Lower lobe of right lung (tissue), 2 donors: ENCODE results near the gene CA9. TPM values are rescaled to one million over a fixed set of nuclear protein-coding genes. Genes with fewer than 3 reads are reported as not detected.
A peak's percentile ranks its signal among the peaks of the same experiment; 100 is the strongest.

Experiments
- ATAC-seq, 2 donors: fragments of 200-7000 bp; cut with Tn5 transposase; one replicate each; pipeline ENCODE4 v1.9.1; 2020 to 2022; ENCODE audit warnings: mild to moderate bottlenecking in 2 of 2, moderate library complexity in 2 of 2
- DNase-seq: peaks from one replicate; pipeline ENCODE4 v3.0.0-alpha.2; 2020
- H3K27ac ChIP-seq: fragments of 200-600 bp; one replicate; pipeline ENCODE4 v1.8.0; 2022
- H3K27me3 ChIP-seq: fragments of 200-600 bp; one replicate; pipeline ENCODE4 v1.8.0; 2022; ENCODE audit warnings: low read depth
- H3K36me3 ChIP-seq: fragments of 200-600 bp; one replicate; pipeline ENCODE4 v1.8.0; 2022; ENCODE audit warnings: mild to moderate bottlenecking
- H3K4me1 ChIP-seq: fragments of 200-600 bp; one replicate; pipeline ENCODE4 v1.8.0; 2022
- H3K4me3 ChIP-seq: fragments of 200-600 bp; one replicate; pipeline ENCODE4 v1.8.0; 2022; ENCODE audit warnings: mild to moderate bottlenecking
- H3K9me3 ChIP-seq: fragments of 200-600 bp; one replicate; pipeline ENCODE4 v1.8.0; 2022
- CTCF ChIP-seq: fragments of 200-600 bp; IDR thresholded peaks from one replicate; pipeline ENCODE4 v1.8.0; 2022; ENCODE audit warnings: antibody characterized with exemption, mild to moderate bottlenecking
- intact Hi-C: fragments of 100-400 bp; cut with DNase I; formaldehyde crosslinking; loops from one replicate; pipeline ENCODE4 v1.11.0; 2022
- total RNA-seq: library from RNA; stranded (reverse); fragmentation: NEBNext Ultra II Directional; extraction: Animal tissue kit (Norgen Biotek cat#: 25700); gene quantifications from one replicate; pipeline ENCODE4 v1.2.1, GENCODE V29; 2021
- donor health status: DM: no; HTN: yes; CAD: no; lungs with severe emphysema.

Gene CA9
- total RNA-seq, 1 donor from 2014 or later: not detected

DNA sequence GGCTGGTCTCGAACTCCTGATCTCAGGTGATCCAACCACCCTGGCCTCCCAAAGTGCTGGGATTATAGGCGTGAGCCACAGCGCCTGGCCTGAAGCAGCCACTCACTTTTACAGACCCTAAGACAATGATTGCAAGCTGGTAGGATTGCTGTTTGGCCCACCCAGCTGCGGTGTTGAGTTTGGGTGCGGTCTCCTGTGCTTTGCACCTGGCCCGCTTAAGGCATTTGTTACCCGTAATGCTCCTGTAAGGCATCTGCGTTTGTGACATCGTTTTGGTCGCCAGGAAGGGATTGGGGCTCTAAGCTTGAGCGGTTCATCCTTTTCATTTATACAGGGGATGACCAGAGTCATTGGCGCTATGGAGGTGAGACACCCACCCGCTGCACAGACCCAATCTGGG, 1.5 kb downstream of the CA9 start:
- H3K27me3 ChIP-seq: peaks cover 3% of the 10 kb centered on the region
- peak overlapping the region; percentile 61 for H3K4me3 ChIP-seq
- TF ChIP-seq CTCF: no peak
- H3K27ac ChIP-seq: no peak overlapping the region
- H3K36me3 ChIP-seq: no peaks in the 10 kb centered on the region
- ATAC-seq (peak in 1 of 2 donors; percentile 10), DNase-seq (no peak)
- H3K9me3 ChIP-seq: no peaks in the 10 kb centered on the region
- intact Hi-C loops: no loop called here
- peaks cover 10% of the 10 kb centered on the region for H3K4me1 ChIP-seq

- DNase-seq (peak; percentile 55), ATAC-seq (peak; percentile 65 to 75)
- intact Hi-C loops: no loop called here
- peak overlapping the region; percentile 61 for H3K4me3 ChIP-seq
- H3K36me3 ChIP-seq: no peaks in the 10 kb centered on the region
- peaks cover 3% of the 10 kb centered on the region for H3K27me3 ChIP-seq
- peaks cover 10% of the 10 kb centered on the region for H3K4me1 ChIP-seq
- no peak for TF ChIP-seq CTCF
- no peaks in the 10 kb centered on the region for H3K9me3 ChIP-seq
- H3K27ac ChIP-seq: peak overlapping the region; percentile 11
These were observed 2.1 kb downstream of the CA9 start for GRCh38 chr9:35675732-35676392.

- TF ChIP-seq CTCF: no peak
- DNase-seq: no peak
- H3K27ac ChIP-seq: no peak overlapping the region
- no peaks in the 10 kb centered on the region for H3K36me3 ChIP-seq
- peaks cover 21% of the 10 kb centered on the region for H3K4me1 ChIP-seq
- peaks cover 3% of the 10 kb centered on the region for H3K27me3 ChIP-seq
- ATAC-seq: no peak
- H3K4me3 ChIP-seq: no peak overlapping the region
- intact Hi-C loops: no loop called here
- H3K9me3 ChIP-seq: no peaks in the 10 kb centered on the region
These were observed 5.4 kb downstream of the CA9 start for GRCh38 chr9:35679091-35679490.

DNA sequence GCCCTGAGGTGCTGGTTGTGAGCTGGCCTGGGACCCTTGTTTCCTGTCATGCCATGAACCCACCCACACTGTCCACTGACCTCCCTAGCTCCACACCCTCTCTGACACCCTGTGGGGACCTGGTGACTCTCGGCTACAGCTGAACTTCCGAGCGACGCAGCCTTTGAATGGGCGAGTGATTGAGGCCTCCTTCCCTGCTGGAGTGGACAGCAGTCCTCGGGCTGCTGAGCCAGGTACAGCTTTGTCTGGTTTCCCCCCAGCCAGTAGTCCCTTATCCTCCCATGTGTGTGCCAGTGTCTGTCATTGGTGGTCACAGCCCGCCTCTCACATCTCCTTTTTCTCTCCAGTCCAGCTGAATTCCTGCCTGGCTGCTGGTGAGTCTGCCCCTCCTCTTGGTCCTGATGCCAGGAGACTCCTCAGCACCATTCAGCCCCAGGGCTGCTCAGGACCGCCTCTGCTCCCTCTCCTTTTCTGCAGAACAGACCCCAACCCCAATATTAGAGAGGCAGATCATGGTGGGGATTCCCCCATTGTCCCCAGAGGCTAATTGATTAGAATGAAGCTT, 6.1 kb downstream of the CA9 start:
- intact Hi-C loops: no loop called here
- no peaks in the 10 kb centered on the region for H3K9me3 ChIP-seq
- H3K36me3 ChIP-seq: peaks cover 2% of the 10 kb centered on the region
- H3K4me3 ChIP-seq: no peak overlapping the region
- DNase-seq: no peak
- no peak overlapping the region for H3K27ac ChIP-seq
- no peak for ATAC-seq
- TF ChIP-seq CTCF: no peak
- H3K27me3 ChIP-seq: peaks cover 3% of the 10 kb centered on the region
- H3K4me1 ChIP-seq: peaks cover 21% of the 10 kb centered on the region

DNA sequence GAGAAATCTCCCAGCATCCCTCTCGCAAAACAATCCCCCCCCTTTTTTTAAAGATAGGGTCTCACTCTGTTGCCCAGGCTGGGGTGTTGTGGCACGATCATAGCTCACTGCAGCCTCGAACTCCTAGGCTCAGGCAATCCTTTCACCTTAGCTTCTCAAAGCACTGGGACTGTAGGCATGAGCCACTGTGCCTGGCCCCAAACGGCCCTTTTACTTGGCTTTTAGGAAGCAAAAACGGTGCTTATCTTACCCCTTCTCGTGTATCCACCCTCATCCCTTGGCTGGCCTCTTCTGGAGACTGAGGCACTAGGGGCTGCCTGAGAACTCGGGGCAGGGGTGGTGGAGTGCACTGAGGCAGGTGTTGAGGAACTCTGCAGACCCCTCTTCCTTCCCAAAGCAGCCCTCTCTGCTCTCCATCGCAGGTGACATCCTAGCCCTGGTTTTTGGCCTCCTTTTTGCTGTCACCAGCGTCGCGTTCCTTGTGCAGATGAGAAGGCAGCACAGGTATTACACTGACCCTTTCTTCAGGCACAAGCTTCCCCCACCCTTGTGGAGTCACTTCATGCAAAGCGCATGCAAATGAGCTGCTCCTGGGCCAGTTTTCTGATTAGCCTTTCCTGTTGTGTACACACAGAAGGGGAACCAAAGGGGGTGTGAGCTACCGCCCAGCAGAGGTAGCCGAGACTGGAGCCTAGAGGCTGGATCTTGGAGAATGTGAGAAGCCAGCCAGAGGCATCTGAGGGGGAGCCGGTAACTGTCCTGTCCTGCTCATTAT, 6.8 kb downstream of the CA9 start:
- intact Hi-C loops: no loop called here
- ATAC-seq (no peak), DNase-seq (no peak)
- H3K9me3 ChIP-seq: no peaks in the 10 kb centered on the region
- H3K27me3 ChIP-seq: peaks cover 3% of the 10 kb centered on the region
- H3K36me3 ChIP-seq: peaks cover 8% of the 10 kb centered on the region
- H3K27ac ChIP-seq: no peak overlapping the region
- H3K4me1 ChIP-seq: peaks cover 18% of the 10 kb centered on the region
- no peak for TF ChIP-seq CTCF
- no peak overlapping the region for H3K4me3 ChIP-seq
